ENCODE measurements around the gene ARSK.

GRCh38 chr5:95621839-95622629, 67.1 kb downstream of the ARSK start:
- no peak for TF ChIP-seq CTCF (IDR thresholded peaks at IDR 0.05)
- no peak for TF ChIP-seq POLR2A (IDR thresholded peaks at IDR 0.05)
